SKM-1 (cell line): ENCODE data around the gene LYL1.

Experiments used
- DNase-seq: peaks from one replicate; lab custom pipeline; 2025; ENCODE audit not compliant: unreplicated experiment; lab: John Stamatoyannopoulos, UW

LYL1 gene

DNA sequence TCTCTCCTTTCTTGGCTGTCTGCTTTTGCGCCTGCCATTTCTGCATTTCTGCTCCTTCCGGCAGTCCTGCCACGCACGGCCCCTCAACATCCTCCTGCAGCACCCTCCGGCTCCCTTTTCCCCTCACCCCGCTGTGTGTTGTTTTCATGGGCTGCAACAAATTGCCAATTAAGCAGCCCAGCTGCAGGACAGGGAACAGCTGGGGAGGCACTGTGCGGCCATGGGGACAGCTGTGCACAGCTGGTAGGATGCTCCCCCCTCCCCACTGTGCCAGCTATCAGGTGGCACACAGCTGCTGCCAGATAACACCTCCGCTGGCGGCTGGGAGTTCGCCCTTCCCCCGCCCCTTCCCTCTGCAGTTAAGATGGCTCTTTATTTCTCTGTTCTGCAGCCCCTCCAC lies 25.4 kb downstream of the LYL1 start:
- DNase-seq: no peak

DNA sequence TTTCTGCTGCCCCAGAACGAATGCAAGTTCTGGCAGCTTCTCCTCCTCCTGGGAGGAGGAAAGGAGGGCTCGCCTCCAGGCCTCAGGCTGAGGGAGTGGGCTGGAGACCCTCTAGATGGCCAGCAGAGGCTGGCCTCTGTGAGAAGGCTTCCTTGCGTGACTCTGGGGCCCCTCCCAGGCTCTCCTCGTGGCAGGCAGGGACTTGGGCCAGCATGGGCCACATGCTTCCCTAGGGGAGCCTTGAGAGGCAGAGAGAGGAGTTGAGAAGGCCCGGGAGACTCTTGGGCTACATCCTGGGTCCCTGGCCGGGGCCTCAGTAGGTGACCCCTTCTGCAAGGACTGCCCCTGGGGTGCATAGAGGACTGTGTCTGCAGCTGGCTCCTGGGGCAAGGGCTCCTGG lies 25.9 kb downstream of the LYL1 start:
- DNase-seq: no peak

DNA sequence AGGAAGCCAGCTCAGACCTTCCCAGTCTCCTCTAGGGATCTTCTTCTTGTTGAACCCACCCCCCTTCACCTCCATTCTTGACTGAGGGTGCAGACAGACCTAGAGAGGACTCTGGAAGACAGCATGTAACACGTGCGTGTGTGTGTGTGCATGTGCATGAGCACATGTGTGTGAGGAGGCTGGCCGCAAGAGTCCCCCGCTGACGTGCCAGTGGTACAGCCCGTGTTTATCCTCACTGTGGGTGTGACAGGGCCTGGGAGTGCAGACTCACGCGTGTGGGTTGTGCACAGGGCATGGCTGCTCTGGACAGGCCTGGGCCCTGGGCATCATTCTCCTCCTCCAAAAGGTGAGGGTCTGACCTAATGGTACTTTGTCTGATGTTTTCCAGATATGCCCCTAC lies 26.3 kb downstream of the LYL1 start:
- DNase-seq: no peak

DNA sequence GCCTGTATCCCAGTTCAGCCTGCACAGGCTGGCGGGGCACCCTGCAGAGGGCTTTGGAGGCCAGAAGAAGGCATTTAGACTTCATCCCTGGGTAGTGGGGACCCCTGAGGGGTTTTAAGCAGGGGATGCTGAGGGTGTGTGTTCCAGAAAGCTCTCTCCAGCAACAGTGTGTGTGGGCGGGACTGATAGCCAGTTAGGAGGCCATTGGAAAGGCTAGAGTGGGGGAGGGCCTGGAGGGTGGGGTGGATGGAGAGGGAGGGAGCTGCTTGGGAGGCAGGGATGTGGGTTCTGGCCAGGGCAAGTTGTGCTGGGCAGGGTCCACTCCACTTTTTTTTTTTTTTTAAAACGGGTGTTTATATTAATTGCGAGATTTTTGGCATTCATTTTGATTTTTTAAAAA lies 28.3 kb downstream of the LYL1 start:
- DNase-seq: no peak

DNA sequence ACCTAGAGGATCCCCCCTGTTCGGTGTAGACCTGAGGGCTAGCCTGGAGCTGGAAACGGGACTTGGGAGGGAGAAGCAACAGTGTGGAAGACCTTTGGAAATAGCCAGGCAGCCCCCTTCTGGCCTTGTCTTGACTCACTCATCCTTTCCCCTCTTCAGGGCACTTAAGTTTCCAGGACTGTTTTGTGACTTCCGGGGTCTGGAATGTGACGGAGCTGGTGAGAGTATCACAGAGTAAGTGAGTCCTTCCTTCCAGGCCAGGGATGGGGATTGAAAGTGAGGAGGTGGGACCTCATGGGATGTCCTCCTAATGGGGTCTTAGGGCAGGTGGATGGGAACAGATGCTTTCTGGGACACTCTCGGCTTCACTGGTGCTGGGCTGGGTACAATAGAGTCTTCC lies 29.4 kb downstream of the LYL1 start:
- DNase-seq: no peak

DNA sequence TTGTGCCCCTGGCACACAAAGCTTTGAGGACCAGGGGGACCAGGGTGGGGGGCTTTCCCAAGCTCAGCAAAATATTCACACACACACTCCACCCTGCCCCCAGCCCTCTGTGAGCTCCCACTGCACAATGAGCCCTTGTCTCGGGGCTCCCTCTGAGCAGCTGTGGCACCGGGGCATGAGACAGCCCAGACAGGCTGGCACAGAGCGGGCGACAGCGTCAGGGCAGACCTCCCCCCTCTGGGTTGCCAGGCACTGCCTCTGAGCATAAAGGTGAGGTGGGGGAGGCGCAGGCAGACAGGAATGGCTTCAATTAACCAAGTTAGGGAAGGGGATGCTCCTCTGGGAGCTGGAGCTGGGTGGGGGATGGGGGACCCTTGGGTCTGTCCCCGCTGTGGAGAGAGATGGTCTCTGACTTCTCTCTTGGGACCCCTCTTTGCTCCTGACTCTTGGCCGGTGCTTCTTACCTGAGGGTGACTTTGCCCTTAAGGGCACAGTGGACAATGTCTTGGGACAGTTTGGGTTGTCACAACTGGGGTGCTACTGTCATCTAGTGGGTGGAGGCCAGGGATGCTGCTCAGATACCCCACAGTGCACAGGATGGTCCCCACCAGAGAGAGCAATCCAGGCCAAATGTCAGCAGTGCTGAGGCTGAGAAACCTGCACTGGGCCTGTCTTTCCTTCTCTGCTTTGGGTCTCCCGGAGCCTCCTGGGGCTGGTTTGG lies 30.3 kb downstream of the LYL1 start:
- DNase-seq: no peak

DNA sequence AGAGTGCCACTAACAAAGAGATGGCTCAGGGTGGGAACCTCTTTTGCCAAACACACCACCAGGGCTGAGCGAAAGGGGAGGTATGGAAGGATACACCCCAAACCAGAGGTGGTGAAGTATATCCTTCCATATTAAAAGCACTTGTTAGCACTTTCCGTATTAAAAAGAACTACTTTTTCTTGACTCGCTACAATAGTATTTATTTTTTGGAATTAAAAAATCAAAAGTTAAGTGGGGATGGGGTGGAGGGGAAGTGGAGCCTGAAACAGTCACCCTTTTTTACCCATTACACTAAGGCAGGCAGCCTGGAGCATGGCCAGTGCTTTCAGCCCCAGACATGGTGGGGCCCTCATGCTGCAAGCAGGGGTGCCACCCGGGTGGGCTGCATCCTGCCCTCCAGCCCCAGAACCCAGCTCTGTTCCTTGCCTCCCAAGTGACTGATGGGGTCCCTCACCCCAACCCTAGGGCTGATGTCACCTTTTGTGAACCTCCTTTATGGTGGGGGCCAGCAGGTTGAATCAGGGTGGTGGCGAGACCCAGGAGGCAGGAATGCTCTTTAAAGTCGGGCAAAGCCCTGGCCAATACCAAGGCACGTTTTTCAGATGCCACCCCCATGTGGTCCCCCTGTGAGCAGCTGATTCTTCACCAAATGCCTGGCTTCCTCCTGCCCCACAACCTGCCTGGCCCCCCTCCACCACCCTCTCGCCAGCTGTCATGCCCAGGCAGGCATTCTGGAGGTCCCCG lies 31.0 kb downstream of the LYL1 start:
- no peak for DNase-seq

DNA sequence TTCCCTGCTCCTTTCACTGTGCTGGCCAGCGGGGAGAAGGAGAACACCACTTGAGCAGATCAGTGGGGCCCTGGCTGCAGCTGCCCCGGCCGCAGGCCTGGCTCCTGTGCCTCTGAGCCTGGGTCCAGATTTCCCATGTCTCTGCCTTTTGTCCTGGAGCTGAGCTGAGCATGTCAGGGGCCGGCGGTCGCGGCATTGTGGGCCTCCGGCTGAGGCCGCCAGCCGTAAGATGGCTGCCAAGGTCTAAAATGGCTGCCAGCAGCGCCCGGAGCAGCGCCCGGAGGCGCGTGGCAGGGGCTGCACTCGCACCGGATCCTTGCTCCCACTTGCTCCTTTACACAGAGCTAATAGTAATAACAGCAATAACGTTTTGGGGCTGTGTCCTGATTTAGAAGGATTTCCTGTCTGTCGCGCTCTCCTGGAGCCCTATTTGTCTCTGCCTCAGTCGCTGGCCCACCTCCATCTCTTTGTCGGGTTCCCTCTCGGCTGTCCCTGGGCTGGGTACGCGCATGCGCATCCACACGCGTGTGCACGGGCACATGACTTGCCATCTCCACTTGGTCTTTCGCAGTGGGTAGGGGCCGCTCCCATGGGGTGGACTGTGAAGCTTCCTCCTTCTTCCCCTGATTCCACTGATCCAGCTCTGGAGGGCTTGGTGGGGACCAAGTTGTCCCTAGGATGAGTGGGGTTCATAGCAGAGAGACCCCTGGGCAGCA lies 32.1 kb downstream of the LYL1 start:
- no peak for DNase-seq

DNA sequence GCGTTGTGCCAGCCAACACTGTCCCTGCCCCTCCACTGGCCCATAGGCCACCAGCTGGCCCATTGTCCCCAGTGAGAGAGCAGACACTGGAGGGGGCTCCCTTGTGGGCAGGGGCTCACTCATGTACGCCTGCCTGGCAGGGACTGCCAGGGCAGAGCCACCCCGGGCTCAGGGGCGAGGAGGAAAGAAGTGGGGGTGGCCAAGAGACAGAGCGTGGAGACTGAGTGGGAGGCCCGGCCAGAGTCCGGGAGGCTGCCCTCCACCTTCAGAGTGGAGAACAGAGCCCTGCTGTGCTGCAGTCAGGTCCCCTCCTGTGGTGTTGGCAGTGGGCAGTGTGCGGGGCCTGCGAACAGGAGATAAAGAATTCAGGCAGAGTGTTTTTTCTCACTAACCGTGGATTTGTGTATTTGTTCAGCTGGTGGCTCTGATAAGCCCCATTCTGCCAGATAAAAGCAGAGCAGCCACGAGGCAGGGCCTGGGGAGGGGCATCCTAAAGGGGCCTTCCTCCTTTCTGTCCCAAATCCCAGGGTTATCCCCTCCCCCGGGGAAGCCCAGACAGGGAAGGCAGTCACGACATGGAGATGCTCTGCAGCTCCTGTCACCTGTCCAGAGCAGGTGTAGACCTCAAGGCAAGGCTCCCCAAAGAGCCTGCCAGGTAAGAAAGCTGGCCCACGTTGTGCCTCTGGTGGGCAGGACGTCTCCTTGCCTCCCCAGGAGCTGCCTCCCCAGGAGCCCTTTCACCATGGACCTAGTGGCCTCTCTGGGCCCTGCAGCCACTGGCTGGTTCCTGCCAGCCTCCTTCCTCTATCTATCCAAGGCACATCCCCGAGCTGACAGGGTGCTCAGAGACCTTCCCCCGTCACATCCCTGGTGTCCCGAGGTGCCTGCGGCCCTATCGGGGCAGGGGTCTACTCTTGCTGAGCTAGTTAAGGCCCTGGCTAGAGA lies 33.0 kb downstream of the LYL1 start:
- no peak for DNase-seq

DNA sequence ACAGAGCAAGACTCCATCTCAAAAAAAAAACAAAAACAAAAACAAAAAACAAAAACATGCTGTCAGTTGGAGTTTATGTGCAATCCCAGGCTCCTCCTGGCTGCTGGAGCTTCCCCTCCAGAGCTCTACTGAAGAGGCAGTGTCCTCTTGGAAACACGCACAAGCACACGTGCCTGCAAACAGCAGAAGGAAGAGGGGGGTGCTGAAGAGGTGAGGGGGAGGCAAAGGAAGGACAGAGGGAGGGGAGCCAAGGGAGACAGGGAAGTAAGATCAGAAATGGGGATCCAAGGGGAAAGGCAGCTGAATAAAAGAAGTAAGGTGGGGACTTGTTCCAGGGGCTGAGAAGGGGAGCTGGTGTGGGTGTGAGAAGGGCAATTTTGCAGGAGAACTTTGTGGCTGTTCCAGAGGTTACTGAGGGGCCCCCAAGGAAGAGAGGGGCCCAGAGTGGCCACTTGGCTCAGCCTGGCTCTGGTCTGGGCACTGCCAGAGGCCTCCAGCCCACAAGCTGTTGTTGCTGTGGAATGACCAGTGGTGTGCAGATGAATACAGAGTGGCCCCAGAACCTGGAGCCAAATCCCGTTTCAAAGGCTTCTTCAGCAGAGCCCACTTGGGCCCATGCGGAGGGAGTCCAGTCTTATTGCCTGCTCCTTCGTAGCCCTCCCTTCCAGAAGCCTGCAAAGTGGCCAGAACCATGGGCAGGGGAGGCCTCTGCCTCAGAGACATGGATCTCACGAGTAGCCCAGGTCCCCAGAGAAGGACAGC lies 34.4 kb downstream of the LYL1 start:
- DNase-seq: no peak

DNA sequence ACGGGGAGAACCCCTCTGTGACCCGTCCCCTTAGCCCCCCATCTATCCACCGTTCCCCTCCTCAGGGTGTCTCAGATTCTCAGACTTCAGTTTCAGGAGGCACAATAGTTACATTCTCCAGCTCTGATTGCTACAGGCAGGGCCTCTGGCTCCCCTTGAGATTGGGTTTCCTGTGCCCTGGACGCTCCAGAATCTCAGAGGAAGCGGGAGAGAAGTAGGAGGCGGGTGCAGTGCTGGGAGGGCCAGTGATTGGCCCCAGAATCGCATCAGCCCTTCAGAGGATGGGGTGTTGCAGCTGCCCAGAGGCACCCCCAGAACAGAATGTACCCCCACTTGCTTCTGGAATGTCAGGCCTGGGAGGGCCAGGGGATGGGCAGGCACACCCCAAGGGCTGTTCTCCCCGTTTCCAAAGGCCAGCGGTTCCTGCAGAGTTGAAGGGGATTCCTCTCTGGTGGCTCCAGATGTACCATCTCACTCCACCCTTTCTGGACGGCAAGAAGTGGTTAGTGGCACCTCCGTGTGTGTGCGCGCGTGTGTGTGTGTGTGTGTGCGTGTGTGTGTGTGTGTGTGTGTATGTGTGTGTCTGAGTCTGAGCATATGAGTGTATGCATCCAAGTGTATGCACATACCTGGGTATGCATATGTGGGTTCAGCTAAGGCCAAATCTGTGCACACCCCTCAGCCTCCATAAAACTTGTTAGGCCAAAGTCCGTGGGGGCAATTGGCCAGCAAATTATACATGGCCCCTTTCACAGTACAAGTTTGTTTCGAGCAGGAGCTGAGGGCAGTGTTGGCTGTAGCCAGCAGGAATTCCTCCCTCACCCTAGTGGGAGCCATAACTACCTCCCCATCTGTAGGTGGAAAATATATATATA lies 35.5 kb downstream of the LYL1 start:
- no peak for DNase-seq

DNA sequence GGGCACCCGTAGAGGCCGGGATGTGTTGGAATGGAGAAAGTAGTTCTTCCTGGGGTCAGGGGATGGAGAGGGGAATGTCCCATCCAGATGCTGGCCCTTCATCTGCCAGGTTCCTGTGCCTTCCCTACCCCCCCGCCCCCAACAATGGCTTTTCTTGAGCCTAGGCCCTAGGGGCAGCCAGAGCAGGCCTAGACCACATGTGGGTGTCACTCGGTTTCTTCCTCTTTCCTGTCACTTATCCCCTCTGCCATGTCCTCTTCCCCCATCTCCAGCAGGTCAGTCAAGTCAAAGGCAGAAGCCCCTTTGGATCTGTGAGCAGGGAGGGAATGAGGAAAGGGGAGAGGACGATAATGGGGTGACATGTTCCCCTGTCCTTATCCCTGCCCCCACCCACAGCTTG lies 36.4 kb downstream of the LYL1 start:
- DNase-seq: no peak

DNA sequence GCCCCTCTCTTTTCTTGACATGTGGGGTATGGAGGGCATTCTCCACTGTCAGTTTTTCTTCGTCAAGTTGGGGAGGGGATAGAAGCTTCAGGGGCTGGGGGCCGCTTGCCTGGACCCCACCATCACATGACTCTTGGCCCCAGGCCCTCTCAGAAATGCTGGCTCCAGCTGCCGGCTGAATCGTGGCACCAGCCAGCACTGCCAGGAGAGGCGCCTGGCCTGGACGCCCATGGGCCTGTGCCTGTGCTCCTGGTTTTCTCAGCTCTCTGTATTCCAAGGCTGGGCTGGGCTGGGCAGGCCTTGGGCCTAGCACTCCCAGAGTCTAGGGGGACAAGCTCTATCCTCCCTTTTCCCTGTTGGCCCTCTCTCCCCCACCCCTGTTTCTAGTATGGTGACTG lies 38.6 kb downstream of the LYL1 start:
- no peak for DNase-seq

DNA sequence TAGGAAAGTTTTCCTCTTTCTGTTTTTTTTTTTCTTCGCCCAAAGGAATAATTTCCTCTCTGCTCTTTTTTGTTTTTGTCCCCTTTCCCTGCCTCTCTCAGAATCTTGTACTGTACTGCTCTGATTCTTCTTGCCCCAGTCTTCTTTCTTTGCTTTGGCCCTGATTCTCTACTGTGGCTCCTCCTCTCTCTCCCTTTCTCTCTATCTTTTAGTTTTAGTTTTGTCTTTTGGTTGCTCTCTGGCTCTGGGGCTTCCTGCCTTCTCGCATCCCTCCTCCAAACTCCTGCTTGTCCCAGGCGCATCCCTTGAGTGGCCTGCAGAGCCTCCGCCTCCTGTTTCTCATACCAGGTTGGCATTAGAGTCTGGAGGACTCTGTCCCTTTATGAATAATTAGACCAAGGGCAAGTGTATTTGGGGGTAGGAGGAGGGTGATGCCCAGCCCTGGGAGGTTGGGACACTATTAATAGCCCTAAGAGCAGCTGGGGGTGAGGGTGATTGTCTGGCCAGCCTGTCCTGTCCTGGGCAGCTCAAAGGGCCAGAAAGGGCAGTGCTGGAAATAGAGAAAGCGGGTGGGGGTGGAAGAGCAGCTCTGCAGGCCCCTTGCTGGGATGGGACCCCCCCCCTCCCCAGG lies 39.1 kb downstream of the LYL1 start:
- DNase-seq: no peak

DNA sequence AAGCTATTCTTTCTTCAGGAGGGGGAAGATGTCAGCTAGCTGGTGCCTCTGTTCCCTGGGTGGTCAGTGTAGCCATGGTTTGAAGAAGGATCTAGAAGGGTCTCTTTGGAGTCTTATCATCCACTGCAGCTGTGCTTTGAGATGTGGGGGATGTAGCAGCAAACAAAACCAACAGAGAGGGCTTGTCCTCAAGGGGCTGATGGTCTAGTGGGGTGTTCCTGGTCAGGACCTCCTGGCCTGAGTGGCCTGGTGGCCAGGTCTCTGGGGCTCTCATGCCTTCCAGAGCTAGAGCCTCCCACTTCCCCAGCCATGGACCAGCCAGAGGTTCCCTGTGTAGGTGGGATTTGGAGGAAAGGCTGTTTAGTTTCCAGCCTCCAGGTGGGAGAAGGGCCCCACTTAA lies 40.3 kb downstream of the LYL1 start:
- DNase-seq: no peak

DNA sequence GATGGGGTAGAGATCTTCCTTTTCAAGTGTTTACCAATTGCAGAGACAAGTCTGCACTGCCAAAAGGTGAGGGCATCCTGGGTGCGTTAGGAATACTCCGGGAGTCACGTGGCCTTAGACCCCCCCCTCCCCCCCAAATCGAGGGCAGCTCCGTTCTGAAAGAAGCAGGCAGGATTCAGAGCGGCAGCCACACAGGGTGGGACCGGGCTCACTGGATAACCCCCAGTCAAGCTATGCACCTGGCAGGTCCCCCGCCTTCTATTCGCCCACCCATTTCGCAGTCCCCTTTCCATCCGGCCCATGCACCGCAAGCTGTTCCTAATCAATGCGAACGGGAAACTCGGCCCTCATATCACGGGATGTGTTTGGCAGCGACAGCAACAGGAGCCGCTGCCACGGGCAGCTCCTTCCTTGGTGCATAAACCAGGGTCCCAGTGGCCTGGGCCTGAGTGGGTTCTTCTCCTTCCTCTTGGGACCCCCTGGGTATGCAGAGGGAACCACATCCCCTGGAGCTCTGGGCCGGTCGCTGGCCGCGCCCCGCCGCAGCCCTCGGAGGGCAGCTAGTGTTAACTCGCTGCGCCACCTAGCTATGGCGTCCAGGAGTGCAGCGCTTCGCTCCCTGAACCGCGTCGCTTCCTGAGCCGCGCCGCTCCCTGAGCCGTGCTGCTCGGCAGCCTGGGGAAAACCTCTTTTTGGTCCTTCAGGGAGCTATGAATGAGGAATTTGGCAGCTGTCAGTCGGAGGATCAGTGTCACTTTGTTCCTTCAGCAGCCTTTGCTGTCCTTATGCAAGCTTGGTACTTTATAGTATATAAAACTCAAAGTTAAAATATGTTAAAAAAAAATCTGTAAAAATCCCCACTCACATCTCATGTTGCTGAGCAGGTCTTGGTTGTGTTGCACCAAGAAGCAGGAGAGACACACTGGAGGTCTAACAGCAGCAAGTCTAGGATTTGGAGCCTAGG lies 41.4 kb downstream of the LYL1 start:
- peak; percentile 57 for DNase-seq

DNA sequence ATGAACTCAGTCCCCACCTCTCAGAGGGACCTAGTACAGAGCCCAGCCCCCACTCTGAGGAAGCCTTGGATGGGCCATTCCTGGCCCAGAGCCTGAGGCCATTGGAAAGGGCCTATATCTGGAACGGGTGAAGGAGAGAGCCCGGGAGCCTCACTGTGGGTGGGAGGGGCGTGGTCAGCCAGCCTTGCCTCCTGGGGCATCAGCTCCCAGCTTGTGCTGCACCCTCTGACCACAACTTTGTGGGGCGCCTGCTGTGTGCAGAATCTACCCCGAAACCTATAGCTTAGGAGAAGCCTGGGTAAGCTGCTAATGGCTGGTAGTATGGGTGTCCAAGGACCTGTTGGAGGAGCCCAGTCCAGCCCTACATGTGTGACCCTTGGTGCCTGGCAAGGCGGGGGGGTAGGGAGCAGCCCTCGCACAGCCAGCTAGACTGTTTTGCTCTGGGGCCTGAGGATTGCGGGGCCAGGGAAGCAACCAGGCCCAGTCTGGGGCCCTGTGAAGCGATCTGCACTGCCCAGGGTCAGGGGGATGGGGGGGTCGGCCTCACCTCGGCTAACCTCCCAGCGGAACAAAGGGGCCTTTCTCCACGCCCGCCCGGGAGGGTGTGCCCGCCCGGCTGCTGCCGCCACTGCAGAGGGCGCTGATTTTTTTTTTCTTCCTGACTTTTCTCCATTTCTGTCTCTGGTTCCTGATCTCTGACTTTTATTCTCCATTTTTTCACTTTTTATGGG lies 42.3 kb downstream of the LYL1 start:
- no peak for DNase-seq
